Astrocyte of the spinal cord (primary cell): ENCODE data around the gene GABRG3.

ENCODE experiments used
- DNase-seq: peaks from one replicate; pipeline ENCODE4 v3.0.0; 2011; ENCODE audit warnings: low read depth, low spot score
- H3K4me3 ChIP-seq: 2 replicates; pipeline ENCODE4 v1.5.1; 2011; ENCODE audit warnings: low read depth, mild to moderate bottlenecking, low read length, moderate library complexity
- CTCF ChIP-seq: IDR thresholded peaks from 2 replicates; pipeline ENCODE4 v1.5.1; 2012; ENCODE audit warnings: low read depth, mild to moderate bottlenecking, low read length, inconsistent platforms
- in situ Hi-C: cut with HindIII; loops from 2 replicates; pipeline ENCODE4 v1.10.0; 2017; ENCODE audit warnings: low sequenced_read_pairs

The GABRG3 gene

GRCh38 chr15:27579738-27580137, 608.8 kb downstream of the GABRG3 start:
- no peak overlapping the region for H3K4me3 ChIP-seq
- no peak for TF ChIP-seq CTCF
- no peak for DNase-seq
- in situ Hi-C loops, result no loop called here

GRCh38 chr15:27582726-27583410, 611.9 kb downstream of the GABRG3 start:
- no peak for TF ChIP-seq CTCF
- H3K4me3 ChIP-seq, result no peak overlapping the region
- in situ Hi-C loops, result no loop called here
- peak; percentile 60 for DNase-seq

- TF ChIP-seq CTCF, result no peak
- in situ Hi-C loops, result no loop called here
- H3K4me3 ChIP-seq, result no peak overlapping the region
- no peak for DNase-seq
Measured at GRCh38 chr15:27583651-27584050, 612.7 kb downstream of the GABRG3 start.

- in situ Hi-C loops, result no loop called here
- H3K4me3 ChIP-seq, result no peak overlapping the region
- DNase-seq, result no peak
- no peak for TF ChIP-seq CTCF
Measured at GRCh38 chr15:27585041-27585640, 614.2 kb downstream of the GABRG3 start.

DNA sequence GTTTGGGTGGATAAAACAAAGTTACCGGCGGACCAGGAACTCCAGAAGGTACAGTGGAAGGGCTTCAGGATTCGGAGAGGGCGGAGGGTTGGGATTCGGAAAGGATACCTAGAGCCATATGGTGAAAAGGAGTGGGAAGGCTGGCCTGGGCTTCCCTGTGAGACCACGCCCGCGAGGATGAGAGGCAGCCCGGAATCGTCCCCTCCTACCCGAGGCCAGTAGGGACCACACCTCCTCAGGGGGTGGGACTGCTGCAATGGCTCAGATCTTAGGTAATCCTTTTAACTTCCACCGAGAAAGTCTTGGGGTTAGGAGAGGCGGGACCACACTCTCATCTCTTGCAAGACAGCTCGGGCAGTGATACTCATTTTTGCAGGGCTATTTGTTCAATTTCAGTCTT, 616.8 kb downstream of the GABRG3 start:
- in situ Hi-C loops, result no loop called here
- no peak for DNase-seq
- H3K4me3 ChIP-seq, result no peak overlapping the region
- no peak for TF ChIP-seq CTCF

DNA sequence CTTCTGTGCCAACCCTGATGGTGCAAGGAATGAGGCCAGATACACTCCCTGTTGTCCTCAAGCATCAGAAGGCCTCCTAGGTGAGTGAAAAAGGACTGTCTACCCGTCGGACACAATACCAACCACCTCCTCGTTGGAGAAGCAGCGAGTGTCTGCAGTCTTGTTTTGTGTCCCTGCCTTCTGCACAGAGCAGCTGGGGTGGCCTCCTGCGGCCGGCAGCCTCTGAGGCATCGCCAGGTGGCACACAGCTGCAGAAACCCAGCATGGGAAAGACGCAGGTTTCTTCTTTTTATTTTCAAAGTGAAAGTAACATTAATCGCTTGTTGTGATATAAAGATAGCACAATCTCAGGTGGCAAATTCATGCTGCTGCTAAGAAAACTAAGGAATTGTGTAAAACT, 618.3 kb downstream of the GABRG3 start:
- TF ChIP-seq CTCF, result no peak
- no peak overlapping the region for H3K4me3 ChIP-seq
- in situ Hi-C loops, result no loop called here
- DNase-seq, result no peak
